ENCODE results near the gene ANO3.
A peak's percentile ranks its signal among the peaks of the same experiment; 100 is the strongest.

ANO3 gene

GRCh38 chr11:26331911-26332571 is at the start of gene ANO3:
Gene ANO3 (plus strand): TSS chr11:26332130. CDS start chr11:26332276, 146 bp downstream.
- no peak for TF ChIP-seq EZH2phosphoT487 (IDR thresholded peaks at IDR 0.05; ENCODE audit: low read depth)
- peak; percentile 42 for TF ChIP-seq CTCF (IDR thresholded peaks at IDR 0.05; ENCODE audit: low read depth, low read length)
- Histone ChIP-seq H4K20me1 (ENCODE audit: insufficient read depth, low read length) (no peaks in the 10 kb centered on the region), H3K4me1 (ENCODE audit: low read length) (no peaks in the 10 kb centered on the region), H3K79me2 (ENCODE audit: low read length) (no peaks in the 10 kb centered on the region), H3K27me3 (ENCODE audit: low read depth, low read length) (peaks cover 10% of the 10 kb centered on the region; the same call in 1 of the 2 replicates), H3K36me3 (replicated peaks; ENCODE audit: low read depth, low read length) (no peaks in the 10 kb centered on the region), H2AFZ (ENCODE audit: low read depth, low read length) (no peak within 1 kb of the TSS), H3K9me3 (ENCODE audit: insufficient read depth, low read length) (no peaks in the 10 kb centered on the region), H3K9ac (ENCODE audit: low read length) (no peak within 1 kb of the TSS), H3K4me3 (ENCODE audit: low read length) (peak within 1 kb of the TSS; percentile 71), H3K27ac (ENCODE audit: low read length) (no peak within 1 kb of the TSS), H3K4me2 (ENCODE audit: low read length) (peak within 1 kb of the TSS; percentile 73)

GRCh38 chr11:26283852-26284408 is 48.0 kb upstream of the ANO3 start:
- no peaks in the 10 kb centered on the region for H4K20me1 ChIP-seq (ENCODE audit: insufficient read depth, low read length)
- H3K27ac ChIP-seq (ENCODE audit: low read length): no peak overlapping the region
- H3K36me3 ChIP-seq (replicated peaks; ENCODE audit: low read depth, low read length): no peaks in the 10 kb centered on the region
- TF ChIP-seq EZH2phosphoT487 (IDR thresholded peaks at IDR 0.05; ENCODE audit: low read depth): no peak
- no peaks in the 10 kb centered on the region for H3K9me3 ChIP-seq (ENCODE audit: insufficient read depth, low read length)
- H3K9ac ChIP-seq (ENCODE audit: low read length): peak overlapping the region; percentile 60
- H3K27me3 ChIP-seq (ENCODE audit: low read depth, low read length): no peaks in the 10 kb centered on the region
- H3K79me2 ChIP-seq (ENCODE audit: low read length): no peaks in the 10 kb centered on the region
- peak overlapping the region; percentile 83 for H3K4me2 ChIP-seq (ENCODE audit: low read length)
- peak overlapping the region; percentile 98 for H2AFZ ChIP-seq (ENCODE audit: low read depth, low read length)
- H3K4me3 ChIP-seq (ENCODE audit: low read length): peak overlapping the region; percentile 88
- peaks cover 14% of the 10 kb centered on the region for H3K4me1 ChIP-seq (ENCODE audit: low read length)

GRCh38 chr11:26285608-26286007 is 46.3 kb upstream of the ANO3 start:
- Histone ChIP-seq H3K36me3 (replicated peaks; ENCODE audit: low read depth, low read length) (no peaks in the 10 kb centered on the region), H2AFZ (ENCODE audit: low read depth, low read length) (no peak overlapping the region)
- TF ChIP-seq EZH2phosphoT487 (IDR thresholded peaks at IDR 0.05; ENCODE audit: low read depth) (no peak), CTCF (IDR thresholded peaks at IDR 0.05; ENCODE audit: low read depth, low read length) (no peak)

GRCh38 chr11:26286472-26287066 is 45.4 kb upstream of the ANO3 start:
- Histone ChIP-seq H3K4me3 (ENCODE audit: low read length) (no peak overlapping the region), H3K9me3 (ENCODE audit: insufficient read depth, low read length) (no peaks in the 10 kb centered on the region), H3K9ac (ENCODE audit: low read length) (no peak overlapping the region), H4K20me1 (ENCODE audit: insufficient read depth, low read length) (no peaks in the 10 kb centered on the region), H3K36me3 (replicated peaks; ENCODE audit: low read depth, low read length) (no peaks in the 10 kb centered on the region), H3K27ac (ENCODE audit: low read length) (no peak overlapping the region), H3K27me3 (ENCODE audit: low read depth, low read length) (no peaks in the 10 kb centered on the region), H3K79me2 (ENCODE audit: low read length) (no peaks in the 10 kb centered on the region), H3K4me2 (ENCODE audit: low read length) (peak overlapping the region; percentile 29; the same call in 1 of the 2 replicates), H3K4me1 (ENCODE audit: low read length) (peaks cover 14% of the 10 kb centered on the region), H2AFZ (ENCODE audit: low read depth, low read length) (peak overlapping the region; percentile 90)
- TF ChIP-seq CTCF (IDR thresholded peaks at IDR 0.05; ENCODE audit: low read depth, low read length) (peak; percentile 68), EZH2phosphoT487 (IDR thresholded peaks at IDR 0.05; ENCODE audit: low read depth) (no peak)

More at GRCh38 chr11:26285608-26286007, 46.3 kb upstream of the ANO3 start:
- H3K79me2 ChIP-seq (ENCODE audit: low read length): no peaks in the 10 kb centered on the region
- no peak overlapping the region for H3K9ac ChIP-seq (ENCODE audit: low read length)
- H3K27me3 ChIP-seq (ENCODE audit: low read depth, low read length): no peaks in the 10 kb centered on the region
- H3K9me3 ChIP-seq (ENCODE audit: insufficient read depth, low read length): no peaks in the 10 kb centered on the region
- no peak overlapping the region for H3K4me3 ChIP-seq (ENCODE audit: low read length)
- no peak overlapping the region for H3K4me2 ChIP-seq (ENCODE audit: low read length)
- peaks cover 14% of the 10 kb centered on the region for H3K4me1 ChIP-seq (ENCODE audit: low read length)
- no peak overlapping the region for H3K27ac ChIP-seq (ENCODE audit: low read length)
- no peaks in the 10 kb centered on the region for H4K20me1 ChIP-seq (ENCODE audit: insufficient read depth, low read length)
